Measurements from ENCODE around the gene NPAS3. TPM values are rescaled to one million over a fixed set of nuclear protein-coding genes. Genes with fewer than 3 reads are reported as not detected.

Gene NPAS3
- total and polyA plus RNA-seq, 2 of the 8 experiments (the other 6 are each of a cell fraction or from before 2014, with no cell fraction given): 0.11 to 0.60 TPM

DNA sequence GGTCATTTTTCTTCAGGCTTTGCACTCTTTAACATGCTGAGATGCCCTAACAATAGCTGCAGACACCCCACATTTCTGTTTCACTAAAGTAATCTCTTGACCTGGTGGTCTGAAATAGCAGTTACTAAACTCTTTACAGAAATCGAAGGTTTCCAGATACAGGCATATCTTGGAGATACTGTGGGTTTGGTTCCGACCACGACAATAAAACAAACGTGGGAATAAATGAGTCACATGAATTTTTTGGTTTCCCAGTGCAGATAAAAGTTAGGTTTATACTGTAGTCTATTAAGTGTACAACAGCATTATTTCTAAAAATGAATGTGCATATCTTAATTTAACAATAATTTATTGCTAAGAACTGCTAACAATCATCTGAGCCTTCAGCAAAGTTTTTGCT is 803.5 kb downstream of the NPAS3 start:
- Histone ChIP-seq H2BK20ac (ENCODE audit: low read length) (no peak overlapping the region), H2AFZ (ENCODE audit: low read length) (no peak overlapping the region), H2BK12ac (ENCODE audit: low read depth, low read length) (no peak overlapping the region), H2AK5ac (ENCODE audit: low read depth, low read length) (no peak overlapping the region), H3K79me2 (ENCODE audit: control insufficient read depth in 1 of 2, insufficient read depth in 2 of 2, low read length in 2 of 2) (no peaks in the 10 kb centered on the region), H3K14ac (ENCODE audit: insufficient read length) (no peak overlapping the region), H3K23me2 (ENCODE audit: low read depth, low read length) (no peaks in the 10 kb centered on the region; the same call in 1 of the 2 replicates), H3K18ac (ENCODE audit: extremely low read depth, low read length) (no peak overlapping the region), H3K9me3 (ENCODE audit: insufficient read depth in 2 of 2, low read depth in 1 of 2, low read length in 1 of 2) (0 out of 4 replicates have a peak, but pooled peaks cover 0 to 3% of the 10 kb centered on the region in 2 experiments), H3K4ac (replicated peaks; ENCODE audit: insufficient read length, low read depth, low read length) (no peak overlapping the region), H4K5ac (ENCODE audit: insufficient read length, low read depth, low read length) (no peak overlapping the region), H3K27me3 (replicated peaks in 1 of 4; ENCODE audit: control insufficient read depth in 3 of 4, extremely low read depth in 1 of 4, insufficient read depth in 3 of 4, low read length in 3 of 4) (no peaks in the 10 kb centered on the region), H4K20me1 (replicated peaks in 1 of 2; ENCODE audit: control insufficient read depth in 1 of 2, insufficient read depth in 2 of 2, low read length in 2 of 2) (no peaks in the 10 kb centered on the region), H4K8ac (ENCODE audit: extremely low read depth, insufficient read depth, low read length) (no peak overlapping the region), H3K4me2 (ENCODE audit: insufficient read depth in 1 of 2, low read depth in 2 of 2, low read length in 2 of 2) (no peak overlapping the region), H3K4me3 (ENCODE audit: extremely low read depth in 1 of 4, insufficient read depth in 2 of 4, low read depth in 3 of 4, low read length in 4 of 4) (no peak overlapping the region), H3K23ac (ENCODE audit: insufficient read length) (no peak overlapping the region), H3K9ac (replicated peaks in 1 of 4; ENCODE audit: extremely low read depth in 1 of 4, low read depth in 3 of 4, low read length in 3 of 4) (no peak overlapping the region), H3K4me1 (replicated peaks in 1 of 4; ENCODE audit: control insufficient read depth in 3 of 4, insufficient read depth in 4 of 4, low read length in 3 of 4) (peaks cover 0 to 5% (median 0%) of the 10 kb centered on the region in 4 experiments; a peak in 1 of 7 replicates), H2BK5ac (ENCODE audit: low read depth, low read length) (no peak overlapping the region), H2BK120ac (replicated peaks; ENCODE audit: low read depth, low read length) (no peak overlapping the region), H2BK15ac (ENCODE audit: low read length) (no peak overlapping the region), H3K56ac (replicated peaks; ENCODE audit: insufficient read length, low read depth, low read length) (no peak overlapping the region), H3K79me1 (ENCODE audit: low read depth, low read length) (no peaks in the 10 kb centered on the region), H3K27ac (ENCODE audit: low read depth, low read length) (no peak overlapping the region), H4K91ac (replicated peaks; ENCODE audit: insufficient read length, low read length) (no peak overlapping the region), H3K36me3 (ENCODE audit: control insufficient read depth in 2 of 4, insufficient read depth in 4 of 4, low read length in 3 of 4) (no peaks in the 10 kb centered on the region)
- ChIA-PET POLR2A (ENCODE audit: partially characterized antibody) (no interaction called here), CTCF (ENCODE audit: partially characterized antibody) (interaction anchor here (1.0 kb wide), 1 partner anchor 42 kb away, joined by 3 read pairs; no protein-coding TSS in a partner anchor)
- FAIRE-seq (no peak), DNase-seq (ENCODE audit: low read depth in 1 of 2, low spot score in 2 of 2) (no peak)
- WGBS, 2 experiments (ENCODE audit: extremely low coverage in 1 of 2, insufficient coverage in 1 of 2, insufficient read length in 1 of 2, insufficient replicate concordance in 2 of 2, low coverage in 1 of 2, low lambda C conversion rate in 2 of 2, missing lambda C conversion rate in 1 of 2): 93% methylated on average over 4 of the region's 4 CpGs; no CpG with 5 or more reads in 1 of the 2 experiments
- TF ChIP-seq SIX5 (IDR thresholded peaks at IDR 0.05; ENCODE audit: low read depth, low read length): no peak
- TF ChIP-seq EZH2 (IDR thresholded peaks at IDR 0.05; ENCODE audit: low read depth, low read length, severe bottlenecking): no peak
- TF ChIP-seq CBX5 (IDR thresholded peaks at IDR 0.05; ENCODE audit: low read depth, low read length): no peak
- TF ChIP-seq TAF7 (optimal IDR thresholded peaks at IDR 0.05; ENCODE audit: borderline replicate concordance, low read depth, low read length): no peak
- TF ChIP-seq SAP30 (IDR thresholded peaks at IDR 0.05; ENCODE audit: insufficient read depth, insufficient replicate concordance, low read length): no peak
- no peak for TF ChIP-seq HDAC2 (IDR thresholded peaks at IDR 0.05; ENCODE audit: borderline replicate concordance in 1 of 2, low read depth in 2 of 2, low read length in 2 of 2)
- TF ChIP-seq ZNF274 (IDR thresholded peaks at IDR 0.05; ENCODE audit: borderline replicate concordance, extremely low read depth, low read length): no peak
- TF ChIP-seq SP2 (IDR thresholded peaks at IDR 0.05; ENCODE audit: low read length): no peak
- no peak for TF ChIP-seq KDM4A (IDR thresholded peaks at IDR 0.05; ENCODE audit: low read depth, low read length, severe bottlenecking)
- TF ChIP-seq RNF2 (IDR thresholded peaks at IDR 0.05; ENCODE audit: borderline replicate concordance, low read depth, low read length, missing control alignments, poor library complexity, severe bottlenecking): no peak
- no peak for TF ChIP-seq TBP (IDR thresholded peaks at IDR 0.05; ENCODE audit: low read depth, low read length)
- TF ChIP-seq EGR1 (IDR thresholded peaks at IDR 0.05; ENCODE audit: borderline replicate concordance, low read depth, low read length): no peak
- TF ChIP-seq MAFK (IDR thresholded peaks at IDR 0.05; ENCODE audit: low read depth, low read length): no peak
- no peak for TF ChIP-seq RBBP5 (IDR thresholded peaks at IDR 0.05; ENCODE audit: borderline replicate concordance, low read depth, low read length)

All from H1 (cell line).